Measurements from ENCODE around the gene CHRM2.

CHRM2 gene

DNA sequence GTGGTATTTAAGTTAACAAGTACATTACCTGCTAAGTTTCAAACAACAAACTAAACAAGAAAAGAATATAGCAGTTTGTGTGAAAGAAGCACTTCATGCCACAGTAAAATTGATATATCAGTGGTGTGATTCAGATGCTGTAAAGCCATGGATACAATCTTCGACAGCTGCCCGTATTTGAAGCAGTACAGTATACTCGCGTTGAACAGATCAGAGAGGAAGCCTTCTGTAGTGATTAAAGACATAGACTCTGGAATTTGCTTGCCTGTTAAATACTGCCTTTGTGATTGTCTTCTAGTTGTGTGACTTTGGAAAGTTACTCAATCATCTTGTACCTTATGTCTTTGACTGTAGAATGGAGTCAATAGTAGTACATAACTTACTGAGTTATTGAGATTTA lies 71.7 kb downstream of the CHRM2 start:
- no peak for DNase-seq (ENCODE audit: extremely low read depth, low read depth)
- TF ChIP-seq, protein P1, sequence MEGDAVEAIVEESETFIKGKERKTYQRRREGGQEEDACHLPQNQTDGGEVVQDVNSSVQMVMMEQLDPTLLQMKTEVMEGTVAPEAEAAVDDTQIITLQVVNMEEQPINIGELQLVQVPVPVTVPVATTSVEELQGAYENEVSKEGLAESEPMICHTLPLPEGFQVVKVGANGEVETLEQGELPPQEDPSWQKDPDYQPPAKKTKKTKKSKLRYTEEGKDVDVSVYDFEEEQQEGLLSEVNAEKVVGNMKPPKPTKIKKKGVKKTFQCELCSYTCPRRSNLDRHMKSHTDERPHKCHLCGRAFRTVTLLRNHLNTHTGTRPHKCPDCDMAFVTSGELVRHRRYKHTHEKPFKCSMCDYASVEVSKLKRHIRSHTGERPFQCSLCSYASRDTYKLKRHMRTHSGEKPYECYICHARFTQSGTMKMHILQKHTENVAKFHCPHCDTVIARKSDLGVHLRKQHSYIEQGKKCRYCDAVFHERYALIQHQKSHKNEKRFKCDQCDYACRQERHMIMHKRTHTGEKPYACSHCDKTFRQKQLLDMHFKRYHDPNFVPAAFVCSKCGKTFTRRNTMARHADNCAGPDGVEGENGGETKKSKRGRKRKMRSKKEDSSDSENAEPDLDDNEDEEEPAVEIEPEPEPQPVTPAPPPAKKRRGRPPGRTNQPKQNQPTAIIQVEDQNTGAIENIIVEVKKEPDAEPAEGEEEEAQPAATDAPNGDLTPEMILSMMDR (IDR thresholded peaks at IDR 0.05; ENCODE audit: low read depth, low read length), result no peak

DNA sequence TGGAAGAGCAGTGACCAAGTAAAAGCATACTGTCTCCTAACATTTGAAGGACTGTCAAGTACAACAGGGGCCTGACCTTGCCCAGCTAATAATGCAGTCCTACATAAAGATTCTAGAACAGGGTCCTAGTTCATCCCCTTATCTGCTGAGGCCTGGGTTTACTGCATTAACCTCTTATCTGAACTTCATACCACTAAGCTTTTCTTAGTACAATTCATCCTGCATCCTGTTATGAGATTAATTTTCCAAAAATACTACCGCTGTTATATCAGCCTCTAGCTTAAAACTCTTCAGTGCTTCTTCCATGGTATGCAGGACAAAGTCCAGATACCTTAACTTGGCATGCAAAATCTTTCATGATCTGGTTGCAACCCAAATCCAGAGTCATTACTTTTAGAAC lies 72.5 kb downstream of the CHRM2 start:
- TF ChIP-seq, protein P1 (IDR thresholded peaks at IDR 0.05; ENCODE audit: low read depth, low read length), result no peak
- no peak for DNase-seq (ENCODE audit: extremely low read depth, low read depth)

DNA sequence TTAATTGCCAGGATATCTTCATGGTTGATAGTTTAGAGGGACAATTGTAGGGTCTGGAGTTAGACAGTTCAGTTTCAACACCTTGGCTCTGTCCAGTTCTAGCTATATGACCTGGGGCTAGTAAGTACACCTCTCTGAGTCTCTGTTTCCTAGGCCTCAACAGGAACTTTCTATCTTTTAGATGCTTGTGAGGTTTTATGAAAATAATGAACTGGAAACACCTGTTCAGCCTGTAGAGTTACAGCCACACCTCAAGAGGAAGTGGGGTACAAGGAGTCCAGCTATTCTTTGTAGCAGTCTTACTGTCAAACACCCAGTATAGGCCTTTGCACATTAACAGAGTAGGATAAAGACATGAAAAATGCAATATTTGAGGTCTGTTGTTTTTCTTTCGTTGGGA lies 73.4 kb downstream of the CHRM2 start:
- TF ChIP-seq, protein P1 (IDR thresholded peaks at IDR 0.05; ENCODE audit: low read depth, low read length), result no peak
- DNase-seq (ENCODE audit: extremely low read depth, low read depth), result no peak

DNA sequence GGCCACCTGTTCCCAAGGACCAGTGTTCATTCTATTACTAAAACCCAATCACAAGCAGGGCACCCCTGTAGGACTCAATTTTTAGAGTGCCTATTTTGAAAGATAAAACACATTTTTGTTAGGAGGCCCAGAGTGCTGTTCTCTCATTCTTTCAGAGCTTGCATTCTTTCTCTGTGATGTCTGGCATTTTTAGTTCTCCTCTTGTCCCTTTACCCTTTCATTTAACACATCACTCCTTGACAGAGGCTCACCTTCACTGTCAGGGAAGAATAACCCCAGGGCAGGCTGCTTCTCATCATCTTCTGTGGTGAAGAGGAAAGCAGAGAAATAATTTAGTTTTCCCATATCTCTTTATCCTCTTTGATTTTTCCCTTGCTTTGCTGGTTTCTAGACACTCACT lies 73.9 kb downstream of the CHRM2 start:
- no peak for DNase-seq (ENCODE audit: extremely low read depth, low read depth)

DNA sequence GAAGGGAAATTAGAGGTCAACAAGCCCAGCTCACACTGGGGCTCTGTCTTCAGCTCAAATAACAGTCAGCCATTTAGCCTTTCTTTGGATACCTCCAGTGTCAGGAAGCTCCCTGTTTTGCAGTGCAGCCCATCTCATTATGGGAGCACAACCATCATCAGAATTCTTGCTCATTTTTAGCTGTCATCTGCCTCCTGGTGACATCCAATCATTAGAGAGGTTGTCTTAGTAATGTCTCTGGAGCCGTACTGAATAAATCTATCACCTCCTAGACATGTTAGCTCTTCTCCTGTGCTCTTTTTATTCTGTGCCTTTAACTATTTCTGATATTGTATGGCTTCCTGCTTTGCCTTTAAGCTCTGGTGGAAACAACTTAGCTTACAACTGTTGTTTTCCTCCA lies 74.5 kb downstream of the CHRM2 start:
- no peak for DNase-seq (ENCODE audit: extremely low read depth, low read depth)
- TF ChIP-seq, protein P1 (IDR thresholded peaks at IDR 0.05; ENCODE audit: low read depth, low read length), result no peak

More for the DNA sequence above, 73.9 kb downstream of the CHRM2 start:
- TF ChIP-seq, protein P1 (IDR thresholded peaks at IDR 0.05; ENCODE audit: low read depth, low read length), result no peak

DNA sequence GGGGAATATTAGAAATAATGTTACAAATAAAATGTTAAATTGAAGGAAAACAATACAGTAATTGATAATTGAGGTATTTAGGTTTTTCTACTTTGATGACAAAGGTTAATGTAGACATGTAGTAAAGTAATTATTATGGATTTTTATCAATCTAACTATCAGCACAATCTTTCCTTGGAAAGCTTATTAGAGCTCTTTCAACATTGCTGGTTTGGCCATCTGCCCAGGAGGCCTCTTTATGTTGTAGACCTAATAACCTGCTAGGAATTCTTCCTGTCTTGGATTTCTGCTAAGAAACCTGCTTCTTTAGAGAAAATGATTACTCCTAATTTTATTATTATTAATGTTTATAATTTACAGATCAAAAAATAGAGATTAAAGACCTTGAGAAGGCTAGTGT lies 78.9 kb downstream of the CHRM2 start:
- TF ChIP-seq, protein P1 (IDR thresholded peaks at IDR 0.05; ENCODE audit: low read depth, low read length), result no peak

DNA sequence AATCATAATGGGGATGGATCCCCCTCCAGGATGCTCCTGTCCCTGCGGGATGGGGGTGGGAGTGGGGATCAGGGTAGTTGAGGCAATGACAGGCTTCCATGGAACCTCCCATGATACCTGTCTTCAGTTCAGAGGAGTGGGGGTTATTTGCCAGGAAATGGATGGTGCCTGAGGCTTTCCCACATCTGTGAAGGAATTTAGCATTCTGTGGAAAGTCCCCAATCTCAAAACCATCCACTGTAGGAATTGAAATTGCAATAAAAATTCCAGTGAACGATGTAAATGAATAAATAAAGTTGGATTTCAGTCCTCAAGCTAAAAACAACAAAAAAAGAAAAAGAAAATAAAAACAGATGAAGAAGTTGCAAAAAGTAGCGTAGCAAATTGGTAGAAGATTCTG lies 81.9 kb downstream of the CHRM2 start:
- TF ChIP-seq, protein P1 (IDR thresholded peaks at IDR 0.05; ENCODE audit: low read depth, low read length), result no peak
- no peak for DNase-seq (ENCODE audit: extremely low read depth, low read depth)

More for the DNA sequence above, 78.9 kb downstream of the CHRM2 start:
- no peak for DNase-seq (ENCODE audit: extremely low read depth, low read depth)
